ENCODE results near the gene RNF38. TPM values are rescaled to one million over a fixed set of nuclear protein-coding genes. Genes with fewer than 3 reads are reported as not detected.
"Not testable (repeated sequence)": the region's sequence is repeated elsewhere in the genome, so short reads cannot be mapped to it uniquely, and the experiment has no call there.

The RNF38 gene
- total RNA-seq, 1 donor from 2014 or later: 39.6 TPM

DNA sequence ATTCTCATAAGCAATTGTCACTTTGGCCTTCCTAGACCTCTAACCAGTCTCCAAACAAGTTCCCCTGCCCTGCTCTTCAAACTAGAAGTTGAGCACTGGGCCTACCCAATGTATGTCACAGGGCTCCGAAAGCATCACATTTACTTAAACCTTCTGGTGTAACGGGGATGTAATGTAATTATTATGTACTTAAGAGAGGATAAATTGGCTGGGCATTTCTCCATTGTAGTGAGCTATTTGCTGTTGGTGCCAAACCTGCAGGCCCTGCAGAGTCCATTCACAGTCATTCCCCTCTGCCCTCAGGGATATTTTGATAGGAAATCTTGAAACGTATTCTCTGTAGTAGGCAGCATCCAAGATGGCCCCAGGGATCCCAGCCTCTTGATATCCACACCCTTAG lies 77.6 kb downstream of the RNF38 start:
- Histone ChIP-seq H3K27ac (ENCODE audit: low read depth, low read length) (no peak overlapping the region), H3K79me2 (ENCODE audit: insufficient read depth, low read length) (no peaks in the 10 kb centered on the region), H4K20me1 (ENCODE audit: insufficient read depth, low read length) (no peaks in the 10 kb centered on the region), H2AFZ (ENCODE audit: low read depth, low read length) (no peak overlapping the region), H3K36me3 (ENCODE audit: insufficient read depth, low read length) (no peaks in the 10 kb centered on the region), H3K27me3 (ENCODE audit: insufficient read depth, low read length) (no peaks in the 10 kb centered on the region), H3K4me1 (ENCODE audit: insufficient read depth, low read length) (no peaks in the 10 kb centered on the region), H3K9me3 (ENCODE audit: insufficient read depth, low read depth, low read length) (peaks cover 3% of the 10 kb centered on the region), H3K9ac (ENCODE audit: low read length) (no peak overlapping the region), H3K4me2 (ENCODE audit: low read length) (no peak overlapping the region), H3K4me3 (ENCODE audit: insufficient read depth, low read depth, low read length) (no peak overlapping the region)
- no peaks in the 10 kb centered on the region for H3K27me3 Mint-ChIP-seq (ENCODE audit: low read depth, unreplicated experiment)
- peaks cover 5% of the 10 kb centered on the region for H3K9me3 Mint-ChIP-seq (ENCODE audit: unreplicated experiment)
- H3K4me1 Mint-ChIP-seq (ENCODE audit: low read depth, unreplicated experiment): peaks cover 7% of the 10 kb centered on the region
- peaks cover 2% of the 10 kb centered on the region for H3K36me3 Mint-ChIP-seq (ENCODE audit: low read depth, unreplicated experiment)
- no peak overlapping the region for H3K4me3 Mint-ChIP-seq (ENCODE audit: unreplicated experiment)
- DNase-seq (ENCODE audit: low read depth) (no peak), FAIRE-seq (no peak)
- no peak overlapping the region for H3K27ac Mint-ChIP-seq (ENCODE audit: unreplicated experiment)
- TF ChIP-seq, protein P1, sequence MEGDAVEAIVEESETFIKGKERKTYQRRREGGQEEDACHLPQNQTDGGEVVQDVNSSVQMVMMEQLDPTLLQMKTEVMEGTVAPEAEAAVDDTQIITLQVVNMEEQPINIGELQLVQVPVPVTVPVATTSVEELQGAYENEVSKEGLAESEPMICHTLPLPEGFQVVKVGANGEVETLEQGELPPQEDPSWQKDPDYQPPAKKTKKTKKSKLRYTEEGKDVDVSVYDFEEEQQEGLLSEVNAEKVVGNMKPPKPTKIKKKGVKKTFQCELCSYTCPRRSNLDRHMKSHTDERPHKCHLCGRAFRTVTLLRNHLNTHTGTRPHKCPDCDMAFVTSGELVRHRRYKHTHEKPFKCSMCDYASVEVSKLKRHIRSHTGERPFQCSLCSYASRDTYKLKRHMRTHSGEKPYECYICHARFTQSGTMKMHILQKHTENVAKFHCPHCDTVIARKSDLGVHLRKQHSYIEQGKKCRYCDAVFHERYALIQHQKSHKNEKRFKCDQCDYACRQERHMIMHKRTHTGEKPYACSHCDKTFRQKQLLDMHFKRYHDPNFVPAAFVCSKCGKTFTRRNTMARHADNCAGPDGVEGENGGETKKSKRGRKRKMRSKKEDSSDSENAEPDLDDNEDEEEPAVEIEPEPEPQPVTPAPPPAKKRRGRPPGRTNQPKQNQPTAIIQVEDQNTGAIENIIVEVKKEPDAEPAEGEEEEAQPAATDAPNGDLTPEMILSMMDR (IDR thresholded peaks at IDR 0.05; ENCODE audit: insufficient read depth, low read depth, low read length): no peak
- no peak for TF ChIP-seq EZH2 (IDR thresholded peaks at IDR 0.05; ENCODE audit: insufficient read depth, low read length)

DNA sequence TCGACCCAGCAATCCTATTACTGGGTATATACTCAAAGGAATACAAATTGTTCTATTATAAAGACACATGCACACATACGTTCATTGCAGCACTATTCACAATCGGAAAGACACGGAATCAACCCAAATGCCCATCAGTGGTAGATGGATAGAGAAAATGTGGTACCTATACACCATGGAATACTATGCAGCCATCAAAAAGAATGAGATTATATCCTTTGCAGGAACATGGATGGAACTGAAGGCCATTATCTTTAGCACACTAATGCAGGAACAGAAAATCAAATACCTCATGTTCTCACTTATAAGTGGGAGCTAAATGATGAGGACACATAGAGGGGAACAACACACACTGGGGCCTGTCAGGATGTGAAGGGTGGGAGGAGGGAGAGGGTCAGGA lies 78.2 kb downstream of the RNF38 start:
- not testable (repeated sequence) for H3K9me3 Mint-ChIP-seq (ENCODE audit: unreplicated experiment); H3K27me3 Mint-ChIP-seq (ENCODE audit: low read depth, unreplicated experiment); H3K4me3 Mint-ChIP-seq (ENCODE audit: unreplicated experiment); H3K4me1 ChIP-seq (ENCODE audit: insufficient read depth, low read length); H3K27ac Mint-ChIP-seq (ENCODE audit: unreplicated experiment); H3K27ac ChIP-seq (ENCODE audit: low read depth, low read length); H3K4me3 ChIP-seq (ENCODE audit: insufficient read depth, low read depth, low read length); H3K79me2 ChIP-seq (ENCODE audit: insufficient read depth, low read length); H2AFZ ChIP-seq (ENCODE audit: low read depth, low read length); H3K4me1 Mint-ChIP-seq (ENCODE audit: low read depth, unreplicated experiment); H3K36me3 ChIP-seq (ENCODE audit: insufficient read depth, low read length); DNase-seq (ENCODE audit: low read depth); H4K20me1 ChIP-seq (ENCODE audit: insufficient read depth, low read length); H3K9ac ChIP-seq (ENCODE audit: low read length); H3K4me2 ChIP-seq (ENCODE audit: low read length); FAIRE-seq; H3K36me3 Mint-ChIP-seq (ENCODE audit: low read depth, unreplicated experiment); H3K27me3 ChIP-seq (ENCODE audit: insufficient read depth, low read length); H3K9me3 ChIP-seq (ENCODE audit: insufficient read depth, low read depth, low read length)

DNA sequence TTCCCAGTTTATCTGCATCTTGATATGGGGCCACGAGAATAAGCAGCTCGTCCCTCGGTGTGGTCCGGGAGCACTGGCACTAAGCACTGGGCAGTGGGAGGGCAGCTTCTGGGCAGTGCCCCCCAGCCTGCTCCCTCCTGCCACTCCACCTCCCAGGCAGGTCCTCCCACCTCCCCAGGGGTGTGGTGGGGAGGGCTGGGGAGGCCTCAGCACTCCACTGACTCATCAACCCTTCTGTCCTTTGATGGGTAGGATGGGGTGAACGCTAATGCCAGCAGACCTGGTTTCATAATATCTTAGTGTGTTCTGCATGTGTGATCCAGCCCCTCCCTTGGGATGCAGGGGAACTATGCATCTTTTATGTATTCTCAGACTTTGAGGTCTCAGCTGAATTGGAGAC lies 79.6 kb downstream of the RNF38 start:
- Histone ChIP-seq H3K4me1 (ENCODE audit: insufficient read depth, low read length) (peaks cover 5% of the 10 kb centered on the region), H3K9me3 (ENCODE audit: insufficient read depth, low read depth, low read length) (peaks cover 3% of the 10 kb centered on the region), H3K4me3 (ENCODE audit: insufficient read depth, low read depth, low read length) (no peak overlapping the region), H2AFZ (ENCODE audit: low read depth, low read length) (no peak overlapping the region), H3K27me3 (ENCODE audit: insufficient read depth, low read length) (no peaks in the 10 kb centered on the region), H3K27ac (ENCODE audit: low read depth, low read length) (no peak overlapping the region), H3K4me2 (ENCODE audit: low read length) (no peak overlapping the region), H3K9ac (ENCODE audit: low read length) (no peak overlapping the region), H4K20me1 (ENCODE audit: insufficient read depth, low read length) (no peaks in the 10 kb centered on the region), H3K36me3 (ENCODE audit: insufficient read depth, low read length) (no peaks in the 10 kb centered on the region), H3K79me2 (ENCODE audit: insufficient read depth, low read length) (no peaks in the 10 kb centered on the region)
- Mint-ChIP-seq H3K27me3 (ENCODE audit: low read depth, unreplicated experiment) (no peaks in the 10 kb centered on the region), H3K27ac (ENCODE audit: unreplicated experiment) (no peak overlapping the region), H3K4me1 (ENCODE audit: low read depth, unreplicated experiment) (peaks cover 13% of the 10 kb centered on the region), H3K9me3 (ENCODE audit: unreplicated experiment) (peaks cover 5% of the 10 kb centered on the region), H3K4me3 (ENCODE audit: unreplicated experiment) (no peak overlapping the region), H3K36me3 (ENCODE audit: low read depth, unreplicated experiment) (peaks cover 2% of the 10 kb centered on the region)
- TF ChIP-seq, protein P1 (IDR thresholded peaks at IDR 0.05; ENCODE audit: insufficient read depth, low read depth, low read length): no peak
- no peak for TF ChIP-seq EZH2 (IDR thresholded peaks at IDR 0.05; ENCODE audit: insufficient read depth, low read length)
- no peak for DNase-seq (ENCODE audit: low read depth)
- no peak for FAIRE-seq
